Measurements from ENCODE around the gene PPP6R3.

GRCh38 chr11:68440224-68440623 lies 20.3 kb upstream of the PPP6R3 start:
- TF ChIP-seq CTCF (optimal IDR thresholded peaks at IDR 0.05 in 1 of 3, IDR thresholded peaks at IDR 0.05 in 1 of 3, conservative IDR thresholded peaks at IDR 0.05 in 1 of 3; ENCODE audit: extremely low read depth in 1 of 3, insufficient read depth in 2 of 3, low read length in 3 of 3) (no peak), EZH2 (IDR thresholded peaks at IDR 0.05; ENCODE audit: low read length) (no peak)
